HG02852 (cell line): ENCODE data around the gene TNFAIP3.
"Not testable (repeated sequence)": the region's sequence is repeated elsewhere in the genome, so short reads cannot be mapped to it uniquely, and the experiment has no call there.

ENCODE experiments used
- ATAC-seq: cut with Tn5 transposase; IDR thresholded peaks from one replicate; pipeline ENCODE4 v1.9.1; 2021; ENCODE audit warnings: mild to moderate bottlenecking, moderate library complexity; ENCODE audit not compliant: unreplicated experiment

Gene TNFAIP3

DNA sequence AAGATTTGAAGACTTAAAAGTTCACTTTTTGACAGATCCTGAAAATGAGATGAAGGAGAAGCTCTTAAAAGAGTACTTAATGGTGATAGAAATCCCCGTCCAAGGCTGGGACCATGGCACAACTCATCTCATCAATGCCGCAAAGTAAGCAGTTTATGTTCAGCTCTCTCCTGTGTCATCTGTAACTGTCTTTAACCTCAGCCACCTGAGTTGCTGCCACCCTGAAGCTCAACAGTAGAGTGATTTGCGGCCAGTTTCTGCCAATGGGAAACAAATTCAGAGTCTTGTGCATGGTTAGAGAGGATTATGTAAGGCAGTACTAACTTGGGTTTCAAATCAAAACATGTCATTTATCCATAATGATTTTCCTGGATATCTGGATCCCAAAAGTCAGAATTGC lies 10.1 kb downstream of the TNFAIP3 start:
- ATAC-seq: no peak

DNA sequence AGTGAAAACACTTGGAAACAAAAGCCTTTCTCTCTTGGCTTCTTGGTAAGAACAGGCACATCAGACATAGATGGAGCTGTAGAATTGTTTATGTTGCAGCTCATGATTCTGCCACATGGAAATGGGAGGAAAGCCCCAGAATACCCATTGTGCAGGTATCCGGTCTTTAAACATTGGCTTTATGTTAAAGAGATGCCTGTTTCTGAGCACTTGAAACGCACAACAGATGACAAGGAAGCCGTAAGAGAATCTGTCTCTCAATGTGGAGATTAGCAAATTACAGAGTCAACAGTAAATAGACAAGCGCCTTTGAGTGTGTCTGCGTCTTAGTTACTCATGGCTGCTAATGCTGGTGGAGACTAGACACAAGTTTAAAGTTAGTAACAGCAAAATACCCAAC lies 10.5 kb downstream of the TNFAIP3 start:
- no peak for ATAC-seq

DNA sequence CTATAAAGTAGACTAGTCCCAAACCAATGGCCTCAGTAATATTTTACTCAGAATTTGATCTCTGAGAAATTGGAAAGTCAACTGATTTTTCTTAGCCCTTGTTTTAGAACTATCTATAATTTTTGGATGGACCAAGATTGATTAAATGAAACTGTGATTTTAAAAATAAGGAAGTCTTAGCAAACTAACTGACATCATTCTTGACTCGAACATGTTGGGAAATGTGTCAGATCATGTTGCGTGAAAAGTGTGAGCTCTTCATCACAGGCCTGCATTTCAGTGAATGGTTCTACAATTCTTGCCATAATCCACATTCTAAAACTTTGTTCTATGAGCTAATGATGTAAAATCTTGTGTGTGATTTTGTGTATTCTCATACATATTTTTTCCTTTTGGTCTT lies 11.0 kb downstream of the TNFAIP3 start:
- no peak for ATAC-seq

DNA sequence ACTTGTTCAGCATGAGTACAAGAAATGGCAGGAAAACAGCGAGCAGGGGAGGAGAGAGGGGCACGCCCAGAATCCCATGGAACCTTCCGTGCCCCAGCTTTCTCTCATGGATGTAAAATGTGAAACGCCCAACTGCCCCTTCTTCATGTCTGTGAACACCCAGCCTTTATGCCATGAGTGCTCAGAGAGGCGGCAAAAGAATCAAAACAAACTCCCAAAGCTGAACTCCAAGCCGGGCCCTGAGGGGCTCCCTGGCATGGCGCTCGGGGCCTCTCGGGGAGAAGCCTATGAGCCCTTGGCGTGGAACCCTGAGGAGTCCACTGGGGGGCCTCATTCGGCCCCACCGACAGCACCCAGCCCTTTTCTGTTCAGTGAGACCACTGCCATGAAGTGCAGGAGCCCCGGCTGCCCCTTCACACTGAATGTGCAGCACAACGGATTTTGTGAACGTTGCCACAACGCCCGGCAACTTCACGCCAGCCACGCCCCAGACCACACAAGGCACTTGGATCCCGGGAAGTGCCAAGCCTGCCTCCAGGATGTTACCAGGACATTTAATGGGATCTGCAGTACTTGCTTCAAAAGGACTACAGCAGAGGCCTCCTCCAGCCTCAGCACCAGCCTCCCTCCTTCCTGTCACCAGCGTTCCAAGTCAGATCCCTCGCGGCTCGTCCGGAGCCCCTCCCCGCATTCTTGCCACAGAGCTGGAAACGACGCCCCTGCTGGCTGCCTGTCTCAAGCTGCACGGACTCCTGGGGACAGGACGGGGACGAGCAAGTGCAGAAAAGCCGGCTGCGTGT lies 11.6 kb downstream of the TNFAIP3 start:
- no peak for ATAC-seq

DNA sequence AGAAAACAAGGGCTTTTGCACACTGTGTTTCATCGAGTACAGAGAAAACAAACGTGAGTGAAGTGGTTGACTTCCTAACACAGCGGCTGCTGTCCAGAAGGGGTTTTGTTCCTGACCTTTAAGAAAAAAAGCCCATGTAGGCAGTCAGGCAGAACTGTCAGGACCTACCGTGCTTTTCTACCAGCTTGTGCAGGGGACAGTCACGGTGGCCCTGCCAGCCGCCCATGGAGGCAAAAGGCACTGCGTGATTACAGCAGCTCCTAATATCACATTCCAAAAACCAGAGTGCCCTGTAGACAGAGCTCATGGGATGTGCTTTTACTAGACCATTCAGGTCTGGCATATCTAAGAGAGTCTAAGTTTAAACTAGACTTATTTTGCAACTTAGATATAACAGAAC lies 12.2 kb downstream of the TNFAIP3 start:
- no peak for ATAC-seq

DNA sequence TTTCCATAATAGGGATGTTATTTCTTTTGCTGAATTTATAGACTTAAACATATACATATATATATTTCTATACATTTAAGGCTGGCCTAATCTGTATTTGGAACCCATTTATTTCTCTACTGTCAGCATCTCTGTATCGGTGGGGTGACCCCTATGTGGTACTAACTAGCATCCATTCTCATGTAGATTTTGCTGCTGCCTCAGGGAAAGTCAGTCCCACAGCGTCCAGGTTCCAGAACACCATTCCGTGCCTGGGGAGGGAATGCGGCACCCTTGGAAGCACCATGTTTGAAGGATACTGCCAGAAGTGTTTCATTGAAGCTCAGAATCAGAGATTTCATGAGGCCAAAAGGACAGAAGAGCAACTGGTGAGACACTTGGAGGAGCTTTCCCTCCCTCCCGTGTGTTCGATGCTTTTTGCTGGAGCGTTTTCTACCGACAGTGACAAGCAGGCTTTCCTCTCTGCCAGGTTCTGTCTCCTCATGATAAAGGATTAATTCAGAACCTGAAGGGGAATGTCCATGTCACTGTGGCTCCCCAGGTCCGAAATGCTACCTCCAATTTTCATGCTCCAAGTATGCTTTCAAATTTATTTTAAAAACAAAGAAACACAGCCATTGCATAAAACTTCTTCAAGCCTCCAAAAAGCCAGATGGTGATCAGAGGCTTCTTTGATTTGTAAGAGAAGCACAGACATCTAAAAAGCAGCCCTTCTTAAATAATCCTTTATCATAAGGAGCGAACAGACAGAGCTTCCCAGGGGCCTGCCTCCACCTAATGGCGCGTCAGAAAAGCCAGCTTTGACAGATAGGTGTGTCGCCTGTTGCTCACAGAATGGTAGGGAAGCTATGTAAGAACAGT lies 13.1 kb downstream of the TNFAIP3 start:
- ATAC-seq: no peak

DNA sequence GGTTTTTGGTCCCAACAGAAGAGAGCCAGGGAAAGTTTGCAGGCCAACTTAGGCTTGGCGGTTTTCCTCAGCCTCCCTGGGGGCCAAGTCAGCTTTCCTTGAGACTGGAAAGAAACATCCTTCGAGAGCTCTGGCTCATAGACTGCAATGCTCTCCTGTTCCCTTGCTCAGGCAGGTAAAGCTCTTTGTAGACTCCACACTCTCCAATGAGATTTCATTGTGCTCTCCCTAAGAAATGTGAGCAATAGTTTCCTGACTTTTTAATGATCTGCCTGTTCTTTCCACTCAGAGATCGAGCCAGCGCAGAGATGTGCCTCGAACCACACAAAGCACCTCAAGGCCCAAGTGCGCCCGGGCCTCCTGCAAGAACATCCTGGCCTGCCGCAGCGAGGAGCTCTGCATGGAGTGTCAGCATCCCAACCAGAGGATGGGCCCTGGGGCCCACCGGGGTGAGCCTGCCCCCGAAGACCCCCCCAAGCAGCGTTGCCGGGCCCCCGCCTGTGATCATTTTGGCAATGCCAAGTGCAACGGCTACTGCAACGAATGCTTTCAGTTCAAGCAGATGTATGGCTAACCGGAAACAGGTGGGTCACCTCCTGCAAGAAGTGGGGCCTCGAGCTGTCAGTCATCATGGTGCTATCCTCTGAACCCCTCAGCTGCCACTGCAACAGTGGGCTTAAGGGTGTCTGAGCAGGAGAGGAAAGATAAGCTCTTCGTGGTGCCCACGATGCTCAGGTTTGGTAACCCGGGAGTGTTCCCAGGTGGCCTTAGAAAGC lies 13.9 kb downstream of the TNFAIP3 start:
- no peak for ATAC-seq

DNA sequence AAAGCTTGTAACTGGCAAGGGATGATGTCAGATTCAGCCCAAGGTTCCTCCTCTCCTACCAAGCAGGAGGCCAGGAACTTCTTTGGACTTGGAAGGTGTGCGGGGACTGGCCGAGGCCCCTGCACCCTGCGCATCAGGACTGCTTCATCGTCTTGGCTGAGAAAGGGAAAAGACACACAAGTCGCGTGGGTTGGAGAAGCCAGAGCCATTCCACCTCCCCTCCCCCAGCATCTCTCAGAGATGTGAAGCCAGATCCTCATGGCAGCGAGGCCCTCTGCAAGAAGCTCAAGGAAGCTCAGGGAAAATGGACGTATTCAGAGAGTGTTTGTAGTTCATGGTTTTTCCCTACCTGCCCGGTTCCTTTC lies 14.4 kb downstream of the TNFAIP3 start:
- no peak for ATAC-seq

DNA sequence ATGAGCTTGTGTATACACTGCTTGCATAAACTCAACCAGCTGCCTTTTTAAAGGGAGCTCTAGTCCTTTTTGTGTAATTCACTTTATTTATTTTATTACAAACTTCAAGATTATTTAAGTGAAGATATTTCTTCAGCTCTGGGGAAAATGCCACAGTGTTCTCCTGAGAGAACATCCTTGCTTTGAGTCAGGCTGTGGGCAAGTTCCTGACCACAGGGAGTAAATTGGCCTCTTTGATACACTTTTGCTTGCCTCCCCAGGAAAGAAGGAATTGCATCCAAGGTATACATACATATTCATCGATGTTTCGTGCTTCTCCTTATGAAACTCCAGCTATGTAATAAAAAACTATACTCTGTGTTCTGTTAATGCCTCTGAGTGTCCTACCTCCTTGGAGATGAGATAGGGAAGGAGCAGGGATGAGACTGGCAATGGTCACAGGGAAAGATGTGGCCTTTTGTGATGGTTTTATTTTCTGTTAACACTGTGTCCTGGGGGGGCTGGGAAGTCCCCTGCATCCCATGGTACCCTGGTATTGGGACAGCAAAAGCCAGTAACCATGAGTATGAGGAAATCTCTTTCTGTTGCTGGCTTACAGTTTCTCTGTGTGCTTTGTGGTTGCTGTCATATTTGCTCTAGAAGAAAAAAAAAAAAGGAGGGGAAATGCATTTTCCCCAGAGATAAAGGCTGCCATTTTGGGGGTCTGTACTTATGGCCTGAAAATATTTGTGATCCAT lies 15.3 kb downstream of the TNFAIP3 start:
- ATAC-seq: no peak

DNA sequence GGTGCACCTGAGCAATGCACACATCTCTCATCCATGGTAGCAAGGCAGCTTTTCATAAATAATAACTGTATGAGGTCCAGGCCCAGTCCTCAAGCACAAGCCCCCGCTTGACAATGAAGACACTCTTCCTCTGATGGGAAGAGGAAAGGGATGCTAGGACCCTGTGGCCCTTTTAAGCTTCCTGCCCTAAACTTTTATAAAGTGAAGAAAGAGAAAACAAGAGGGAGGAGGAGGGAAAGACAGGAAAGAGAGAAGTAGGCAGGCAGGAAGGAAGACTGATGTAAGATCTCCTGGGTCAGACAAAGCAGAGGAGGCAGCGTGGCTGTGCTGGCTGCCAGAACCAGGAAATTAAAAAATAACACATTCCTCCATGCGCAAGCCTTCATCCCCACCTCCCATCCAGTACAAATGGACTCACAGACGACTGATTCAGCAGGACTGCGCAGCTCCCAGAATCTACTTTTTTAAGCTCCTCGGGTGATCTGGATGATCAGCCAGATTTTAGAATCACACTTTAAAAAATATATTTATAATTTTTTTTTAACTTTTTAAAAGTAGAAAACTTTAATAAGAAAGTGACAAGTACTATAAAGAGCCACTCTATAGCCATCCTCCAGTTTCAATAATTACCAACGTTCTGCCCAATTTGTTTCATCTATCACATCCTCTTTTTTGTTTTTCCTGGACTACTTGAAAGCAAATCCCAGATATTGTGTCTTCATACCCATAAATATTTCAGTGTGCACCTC lies 16.5 kb downstream of the TNFAIP3 start:
- ATAC-seq: no peak

DNA sequence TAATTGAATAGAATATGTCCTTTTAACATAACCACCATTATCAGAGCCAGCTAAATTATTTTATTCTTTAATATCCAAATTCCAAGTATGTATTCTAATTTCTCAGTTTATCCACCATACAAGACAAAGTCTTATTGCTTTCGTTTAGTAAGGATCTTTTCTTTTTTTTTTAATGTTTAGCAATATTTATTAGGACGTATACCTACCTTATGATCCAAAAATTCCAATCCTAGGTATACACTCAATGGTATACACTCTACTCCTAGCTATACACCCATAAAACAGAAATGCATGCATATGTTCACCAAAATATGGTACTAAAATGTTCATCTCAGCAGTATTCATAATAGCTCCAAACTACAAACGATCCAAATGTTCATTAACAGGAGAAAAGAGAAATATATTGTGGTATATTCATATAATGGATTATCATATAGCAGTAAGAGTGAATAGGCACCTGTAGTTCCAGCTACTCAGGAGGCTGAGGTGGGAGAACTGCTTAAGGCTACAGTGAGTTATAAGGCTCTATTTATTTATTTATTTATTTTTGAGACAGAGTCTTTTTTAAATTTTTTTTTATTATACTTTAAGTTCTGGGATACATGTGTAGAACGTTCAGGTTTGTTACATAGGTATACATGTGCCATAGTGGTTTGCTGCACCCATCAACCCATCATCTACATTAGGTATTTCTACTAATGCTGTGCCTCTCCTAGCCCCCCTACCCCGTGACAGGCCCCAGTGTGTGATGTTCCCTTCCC lies 17.3 kb downstream of the TNFAIP3 start:
- ATAC-seq: no peak

DNA sequence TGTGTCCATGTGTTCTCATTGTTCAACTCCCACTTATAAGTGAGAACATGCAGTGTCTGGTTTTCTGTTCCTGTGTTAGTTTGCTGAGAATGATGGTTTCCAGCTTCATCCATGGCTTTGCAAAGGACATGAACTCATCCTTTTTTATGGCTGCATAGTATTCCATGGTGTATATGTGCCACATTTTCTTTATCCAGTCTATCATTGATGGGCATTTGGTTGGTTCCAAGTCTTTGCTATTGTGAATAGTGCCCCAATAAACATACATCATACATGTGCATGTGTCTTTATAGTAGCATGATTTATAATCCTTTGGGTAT lies 17.8 kb downstream of the TNFAIP3 start:
- ATAC-seq: not testable (repeated sequence)

DNA sequence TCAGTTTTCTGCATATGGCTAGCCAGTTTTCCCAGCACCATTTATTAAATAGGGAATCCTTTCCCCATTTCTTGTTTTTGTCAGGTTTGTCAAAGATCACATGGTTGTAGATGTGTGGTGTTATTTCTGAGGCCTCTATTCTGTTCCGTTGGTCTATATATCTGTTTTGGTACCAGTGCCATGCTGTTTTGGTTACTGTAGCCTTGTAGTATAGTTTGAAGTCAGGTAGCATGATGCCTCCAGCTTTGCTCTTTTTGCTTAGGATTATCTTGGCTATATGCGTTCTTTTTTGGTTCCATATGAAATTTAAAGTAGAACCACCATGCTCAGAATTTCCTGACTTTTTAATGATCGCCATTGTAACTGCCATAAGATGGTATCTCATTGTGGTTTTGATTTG lies 19.2 kb downstream of the TNFAIP3 start:
- not testable (repeated sequence) for ATAC-seq

DNA sequence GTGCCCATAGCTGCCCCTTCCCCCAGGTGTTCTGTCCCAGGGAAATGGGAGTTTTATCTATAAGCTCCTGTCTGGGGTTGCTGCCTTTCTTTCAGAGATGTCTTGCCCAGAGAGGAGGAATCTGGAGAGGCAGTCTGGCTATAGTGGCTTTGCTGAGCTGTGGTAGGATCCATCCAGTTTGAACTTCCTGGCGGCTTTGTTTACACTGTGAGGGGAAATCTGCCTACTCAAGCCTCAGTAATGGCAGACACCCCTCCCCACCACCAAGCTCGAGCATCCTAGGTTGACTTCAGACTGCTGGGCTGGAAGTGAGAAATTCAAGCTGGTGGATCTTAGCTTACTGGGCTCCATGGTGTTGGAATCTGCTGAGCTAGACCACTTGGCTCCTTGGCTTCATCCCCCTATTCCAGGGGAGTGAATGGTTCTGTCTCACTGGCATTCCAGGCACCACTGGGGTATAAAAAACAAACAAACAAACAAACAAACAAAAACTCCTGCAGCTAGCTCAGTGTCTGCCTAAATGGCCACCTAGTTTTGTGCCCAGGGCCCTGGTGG lies 24.0 kb downstream of the TNFAIP3 start:
- ATAC-seq: no peak

DNA sequence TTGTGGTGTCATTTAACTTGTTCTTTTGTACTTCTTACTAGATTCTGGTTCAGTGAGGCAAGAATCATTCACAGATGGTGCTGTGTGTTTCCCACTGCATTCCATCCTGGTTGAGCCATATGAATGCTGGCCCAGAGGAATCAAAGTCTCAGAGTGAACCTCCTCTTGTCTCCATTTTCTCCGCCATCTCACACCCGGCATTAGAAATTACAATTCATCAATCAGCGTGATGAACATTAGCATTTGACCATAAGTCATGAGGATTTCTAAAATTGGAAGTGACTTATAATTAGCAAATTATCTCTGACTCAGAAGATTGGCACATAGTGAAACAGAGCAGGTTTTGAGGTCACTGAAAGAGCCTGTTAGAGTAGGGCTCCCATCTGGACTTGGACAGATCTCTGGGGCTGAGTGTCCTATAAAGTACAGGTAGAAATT lies 25.2 kb downstream of the TNFAIP3 start:
- ATAC-seq: no peak

DNA sequence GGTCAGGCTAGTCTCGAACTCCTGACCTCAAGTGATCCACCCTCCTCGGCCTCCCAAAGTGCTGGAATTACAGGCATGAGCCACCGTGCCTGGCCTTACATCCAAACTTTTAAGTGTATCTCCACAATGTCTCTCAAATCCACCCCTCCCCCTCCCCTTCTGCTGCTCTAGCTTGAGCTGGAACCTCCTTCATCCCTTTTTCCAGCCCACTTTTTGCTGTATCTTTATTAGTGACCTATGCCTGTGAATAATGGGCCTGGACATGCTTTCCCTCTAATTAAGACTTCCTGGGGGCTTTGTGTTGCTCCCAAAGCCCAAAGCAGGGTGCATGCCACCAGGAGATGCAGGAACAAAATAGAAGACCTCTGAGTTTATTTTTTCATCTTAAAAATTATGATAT lies 26.1 kb downstream of the TNFAIP3 start:
- no peak for ATAC-seq

DNA sequence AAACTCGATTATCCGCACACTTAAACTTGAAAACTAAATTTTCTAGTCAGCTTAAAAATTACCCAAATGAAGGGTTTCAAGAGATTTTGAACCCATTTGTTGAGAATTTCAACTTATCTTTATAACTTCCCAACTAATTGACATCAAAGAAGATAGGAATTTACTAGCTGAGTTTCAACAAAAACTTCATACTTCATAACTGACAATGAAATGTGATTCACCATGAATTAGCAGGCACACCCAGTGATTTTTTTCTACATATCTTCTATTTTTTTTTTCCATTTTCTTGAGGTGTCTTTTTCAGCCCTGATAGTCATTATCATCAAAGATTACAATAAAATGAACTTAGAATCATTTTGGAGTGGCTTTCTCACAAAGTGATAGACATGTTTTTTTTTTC lies 26.7 kb downstream of the TNFAIP3 start:
- ATAC-seq: no peak

DNA sequence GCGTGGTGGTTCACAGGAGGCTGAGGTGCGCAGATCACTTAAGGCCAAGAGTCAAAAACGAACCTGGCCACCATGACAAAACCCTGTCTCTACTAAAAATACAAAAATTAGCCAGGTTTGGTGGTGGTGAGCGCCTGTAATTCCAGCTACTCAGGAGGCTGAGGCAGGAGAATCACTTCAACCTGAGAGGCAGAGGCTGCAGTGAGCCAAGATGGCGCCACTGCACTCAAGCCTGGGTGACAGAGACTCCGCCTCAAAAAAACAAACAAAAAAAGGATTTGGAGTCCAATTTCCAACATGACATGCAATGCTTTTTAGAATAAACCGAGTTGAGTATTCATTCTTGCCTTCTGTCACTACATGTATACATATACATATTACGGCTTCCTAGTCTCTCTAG lies 27.3 kb downstream of the TNFAIP3 start:
- ATAC-seq: not testable (repeated sequence)

DNA sequence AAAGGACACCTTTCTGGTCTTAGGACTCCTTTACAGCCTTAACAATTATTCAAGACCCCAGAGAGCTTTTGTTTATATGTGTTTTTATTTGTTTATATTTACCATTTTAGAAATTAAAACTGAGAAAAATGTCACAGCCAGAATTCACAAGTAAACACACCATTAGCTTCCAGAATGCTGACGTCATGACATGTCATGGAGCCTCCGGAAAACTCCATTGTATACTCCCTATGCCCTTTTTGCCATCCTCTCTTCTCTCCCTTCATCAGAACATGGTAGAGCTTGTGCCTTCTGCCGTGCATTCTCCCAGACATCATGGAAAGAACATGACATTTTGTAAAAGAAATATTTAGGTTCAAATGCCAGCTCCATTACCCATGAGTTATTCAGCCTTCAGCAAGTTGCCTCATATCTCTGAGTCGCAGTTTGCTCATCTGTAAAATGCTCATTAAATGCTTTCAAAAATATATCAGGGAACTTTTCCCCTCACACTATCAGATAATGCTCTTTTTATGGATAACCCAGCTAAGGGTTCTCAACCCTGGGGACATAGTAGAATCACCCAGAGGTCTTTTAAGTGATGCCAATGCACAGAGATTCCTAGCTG lies 27.8 kb downstream of the TNFAIP3 start:
- no peak for ATAC-seq
